Ascending aorta (tissue), 2 donors: Measurements from ENCODE around the gene HMGB3. TPM values are rescaled to one million over a fixed set of nuclear protein-coding genes. Genes with fewer than 3 reads are reported as not detected.

Source experiments
- DNase-seq, 2 donors: peaks; one replicate each; pipeline ENCODE4 v3.0.0-alpha.2; 2019; ENCODE audit warnings: low spot score in 2 of 2
- H3K27ac ChIP-seq, 2 donors: fragments of 200-600 bp; sonication (generic); one replicate each; pipeline ENCODE4 v1.5.1; 2016 to 2017; ENCODE audit warnings: mild to moderate bottlenecking in 1 of 2
- H3K27me3 ChIP-seq: fragments of 200-600 bp; sonication (generic); one replicate; pipeline ENCODE4 v1.5.1; 2017
- H3K36me3 ChIP-seq, 2 donors: fragments of 200-600 bp; sonication (generic); one replicate each; pipeline ENCODE4 v1.5.1; 2016
- H3K4me1 ChIP-seq, 2 donors: fragments of 200-600 bp; sonication (generic); one replicate each; pipeline ENCODE4 v1.5.1; 2016 to 2017; ENCODE audit warnings: mild to moderate bottlenecking in 1 of 2
- H3K4me3 ChIP-seq, 2 donors: fragments of 200-600 bp; sonication (generic); one replicate each; pipeline ENCODE4 v1.5.1; 2016 to 2017; ENCODE audit warnings: mild to moderate bottlenecking in 1 of 2
- H3K9me3 ChIP-seq, 2 donors: fragments of 200-600 bp; sonication (generic); one replicate each; pipeline ENCODE4 v1.5.1; 2016
- CTCF ChIP-seq, 3 experiments: fragments of 200-600 bp in 2 of 3; fragments of 450-650 bp in 1 of 3; sonication (generic) in 2 of 3; IDR thresholded peaks; one replicate each; pipeline ENCODE4 v1.5.1; 2016 to 2019; ENCODE audit warnings: antibody characterized with exemption in 3 of 3, mild to moderate bottlenecking in 1 of 3, moderate library complexity in 1 of 3
- intact Hi-C: fragments of 100-400 bp; cut with DNase I; formaldehyde crosslinking; loops from one replicate; pipeline ENCODE4 v1.15.1; 2023
- total RNA-seq: library from RNA; depleted of rRNA; stranded (reverse); fragments of >200 nt; gene quantifications from one replicate; pipeline ENCODE4 v1.1.0, GENCODE V29; 2016

HMGB3 gene
- total RNA-seq, 1 donor from 2014 or later = 0.21 TPM

- Histone ChIP-seq H3K27ac (no peak overlapping the region), H3K36me3 (no peaks in the 10 kb centered on the region), H3K27me3 (no peaks in the 10 kb centered on the region), H3K4me3 (no peak overlapping the region), H3K4me1 (no peaks in the 10 kb centered on the region), H3K9me3 (no peaks in the 10 kb centered on the region)
- intact Hi-C loops = no loop called here
- TF ChIP-seq CTCF (IDR thresholded peaks at IDR 0.05) = no peak
- no peak for DNase-seq
These were observed 16.4 kb upstream of the HMGB3 start for GRCh38 chrX:150966742-150967141.

GRCh38 chrX:150967786-150968185 is 15.3 kb upstream of the HMGB3 start:
- H3K27ac ChIP-seq = no peak overlapping the region
- H3K9me3 ChIP-seq = no peaks in the 10 kb centered on the region
- H3K4me1 ChIP-seq = no peaks in the 10 kb centered on the region
- no peaks in the 10 kb centered on the region for H3K27me3 ChIP-seq
- no peak overlapping the region for H3K4me3 ChIP-seq
- DNase-seq = no peak
- no peaks in the 10 kb centered on the region for H3K36me3 ChIP-seq
- intact Hi-C loops = no loop called here
- TF ChIP-seq CTCF (IDR thresholded peaks at IDR 0.05) = no peak

- intact Hi-C loops = no loop called here
- Histone ChIP-seq H3K27ac (no peak overlapping the region), H3K4me1 (no peaks in the 10 kb centered on the region), H3K36me3 (no peaks in the 10 kb centered on the region), H3K27me3 (no peaks in the 10 kb centered on the region), H3K4me3 (no peak overlapping the region), H3K9me3 (no peaks in the 10 kb centered on the region)
- no peak for DNase-seq
- no peak for TF ChIP-seq CTCF (IDR thresholded peaks at IDR 0.05)
These were observed 14.0 kb upstream of the HMGB3 start for GRCh38 chrX:150968862-150969720.

- intact Hi-C loops = no loop called here
- H3K4me1 ChIP-seq = no peaks in the 10 kb centered on the region
- no peak overlapping the region for H3K4me3 ChIP-seq
- H3K27me3 ChIP-seq = no peaks in the 10 kb centered on the region
- no peak for TF ChIP-seq CTCF (IDR thresholded peaks at IDR 0.05)
- H3K36me3 ChIP-seq = no peaks in the 10 kb centered on the region
- no peaks in the 10 kb centered on the region for H3K9me3 ChIP-seq
- H3K27ac ChIP-seq = no peak overlapping the region
- no peak for DNase-seq
These were observed 10.7 kb upstream of the HMGB3 start for GRCh38 chrX:150972450-150972849.

GRCh38 chrX:150975655-150976390 is 7.3 kb upstream of the HMGB3 start:
- H3K9me3 ChIP-seq = no peaks in the 10 kb centered on the region
- H3K4me3 ChIP-seq = no peak overlapping the region
- H3K36me3 ChIP-seq = no peaks in the 10 kb centered on the region
- no peak for DNase-seq
- H3K27ac ChIP-seq = no peak overlapping the region
- intact Hi-C loops = no loop called here
- no peaks in the 10 kb centered on the region for H3K4me1 ChIP-seq
- TF ChIP-seq CTCF (IDR thresholded peaks at IDR 0.05) = no peak
- no peaks in the 10 kb centered on the region for H3K27me3 ChIP-seq
